HL-60 (cell line): ENCODE measurements around the gene CAMK1D.

ENCODE experiments used
- CTCF ChIP-seq: IDR thresholded peaks from one replicate; pipeline ENCODE4 v1.5.1; 2011; ENCODE audit warnings: low read length, control low read depth, inconsistent platforms; ENCODE audit not compliant: insufficient read depth
- POLR2AphosphoS5 ChIP-seq: IDR thresholded peaks from 2 replicates; pipeline ENCODE4 v1.6.1; 2012; ENCODE audit warnings: low read depth
- REST ChIP-seq: IDR thresholded peaks from 2 replicates; pipeline ENCODE4 v1.6.1; 2012; ENCODE audit warnings: low read depth; ENCODE audit not compliant: insufficient replicate concordance

- TF ChIP-seq POLR2AphosphoS5 (no peak), CTCF (no peak), REST (no peak)
These were observed 312.3 kb downstream of the CAMK1D start for GRCh38 chr10:12661671-12662070.
